Activated gamma-delta T cell treated with Interleukin-2 at 50 U/mL for 16 hours (primary cell): Measurements from ENCODE around the gene EVC.

Source experiments
- DNase-seq: peaks from one replicate; pipeline ENCODE4 v3.0.0-alpha.2; 2020

The EVC gene

GRCh38 chr4:5758741-5759140 lies 47.7 kb downstream of the EVC start:
- no peak for DNase-seq

GRCh38 chr4:5759236-5760075 lies 48.5 kb downstream of the EVC start:
- no peak for DNase-seq

- no peak for DNase-seq
These were observed 49.2 kb downstream of the EVC start for GRCh38 chr4:5760246-5760645.

- DNase-seq: no peak
These were observed 50.0 kb downstream of the EVC start for GRCh38 chr4:5760936-5761480.

GRCh38 chr4:5770051-5770450 lies 59.0 kb downstream of the EVC start:
- DNase-seq: no peak

- no peak for DNase-seq
These were observed 61.7 kb downstream of the EVC start for GRCh38 chr4:5772528-5773270.

GRCh38 chr4:5773271-5773555 lies 62.2 kb downstream of the EVC start:
- no peak for DNase-seq

- no peak for DNase-seq
These were observed 63.5 kb downstream of the EVC start for GRCh38 chr4:5774416-5775036.

- DNase-seq: no peak
These were observed 65.5 kb downstream of the EVC start for GRCh38 chr4:5776510-5776909.

- no peak for DNase-seq
These were observed 70.0 kb downstream of the EVC start for GRCh38 chr4:5780831-5781480.

- DNase-seq: no peak
These were observed 70.7 kb downstream of the EVC start for GRCh38 chr4:5781691-5782090.

GRCh38 chr4:5782829-5783476 lies 72.0 kb downstream of the EVC start:
- no peak for DNase-seq

GRCh38 chr4:5783486-5783885 lies 72.5 kb downstream of the EVC start:
- DNase-seq: no peak

GRCh38 chr4:5784021-5784420 lies 73.0 kb downstream of the EVC start:
- no peak for DNase-seq

- DNase-seq: no peak
These were observed 74.1 kb downstream of the EVC start for GRCh38 chr4:5784960-5785611.

- DNase-seq: no peak
These were observed 75.0 kb downstream of the EVC start for GRCh38 chr4:5785806-5786680.

- DNase-seq: no peak
These were observed 76.3 kb downstream of the EVC start for GRCh38 chr4:5787311-5787710.

GRCh38 chr4:5788144-5788543 lies 77.1 kb downstream of the EVC start:
- DNase-seq: no peak

- DNase-seq: no peak
These were observed 78.1 kb downstream of the EVC start for GRCh38 chr4:5789141-5789540.

- DNase-seq: no peak
These were observed 79.5 kb downstream of the EVC start for GRCh38 chr4:5790546-5790857.

- no peak for DNase-seq
These were observed 80.7 kb downstream of the EVC start for GRCh38 chr4:5791654-5792053.
